HG02885 (cell line): ENCODE measurements around the gene TLCD1.

Experiments used
- ATAC-seq: cut with Tn5 transposase; IDR thresholded peaks from one replicate; pipeline ENCODE4 v1.9.1; 2021; ENCODE audit warnings: mild to moderate bottlenecking; ENCODE audit not compliant: unreplicated experiment, poor library complexity

The TLCD1 gene

GRCh38 chr17:28700830-28701492 lies 25.1 kb downstream of the TLCD1 start:
- no peak for ATAC-seq

- ATAC-seq: no peak
Observed at GRCh38 chr17:28700278-28700677, 25.8 kb downstream of the TLCD1 start.

GRCh38 chr17:28698253-28698941 lies 27.6 kb downstream of the TLCD1 start:
- no peak for ATAC-seq

GRCh38 chr17:28693869-28694268 lies 32.2 kb downstream of the TLCD1 start:
- no peak for ATAC-seq

- no peak for ATAC-seq
Observed at GRCh38 chr17:28689011-28689410, 37.0 kb downstream of the TLCD1 start.

- no peak for ATAC-seq
Observed at GRCh38 chr17:28688481-28688880, 37.6 kb downstream of the TLCD1 start.

GRCh38 chr17:28686296-28686695 lies 39.7 kb downstream of the TLCD1 start:
- ATAC-seq: no peak

- no peak for ATAC-seq
Observed at GRCh38 chr17:28685366-28685765, 40.7 kb downstream of the TLCD1 start.

GRCh38 chr17:28684963-28685362 lies 41.1 kb downstream of the TLCD1 start:
- no peak for ATAC-seq

GRCh38 chr17:28682655-28683054 lies 43.4 kb downstream of the TLCD1 start:
- ATAC-seq: no peak

- no peak for ATAC-seq
Observed at GRCh38 chr17:28675980-28676379, 50.1 kb downstream of the TLCD1 start.

GRCh38 chr17:28675490-28675889 lies 50.5 kb downstream of the TLCD1 start:
- no peak for ATAC-seq
